SIG-M5 treated with dmso at 0.1 percent for 504 hours (cell line): ENCODE data around the gene KLRD1.
A peak's percentile ranks its signal among the peaks of the same experiment; 100 is the strongest.
"Not testable (repeated sequence)": the region's sequence is repeated elsewhere in the genome, so short reads cannot be mapped to it uniquely, and the experiment has no call there.

Experiments
- DNase-seq: peaks from one replicate; lab custom pipeline; 2025; ENCODE audit not compliant: unreplicated experiment; lab: John Stamatoyannopoulos, UW

Gene KLRD1

DNA sequence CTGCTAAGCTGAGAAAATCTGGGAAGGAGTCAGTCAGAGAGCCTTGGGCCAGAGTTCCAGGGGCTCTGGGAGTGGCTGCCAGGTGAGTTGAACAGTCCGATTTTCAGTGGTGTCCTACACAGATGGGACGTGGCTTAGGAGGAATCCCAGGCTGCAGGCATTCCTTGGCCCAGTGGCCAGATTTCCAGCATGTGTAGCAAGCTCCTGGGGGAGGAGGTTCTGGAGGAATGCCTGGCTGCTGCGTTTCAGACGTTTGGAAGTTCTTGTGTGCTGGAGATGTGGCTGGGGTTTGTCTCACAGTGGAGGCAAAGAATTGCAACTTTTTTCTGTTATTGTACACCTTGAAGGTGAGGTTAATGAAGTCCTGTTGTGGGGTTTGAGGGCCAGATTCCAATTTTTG lies 28.5 kb downstream of the KLRD1 start:
- not testable (repeated sequence) for DNase-seq

DNA sequence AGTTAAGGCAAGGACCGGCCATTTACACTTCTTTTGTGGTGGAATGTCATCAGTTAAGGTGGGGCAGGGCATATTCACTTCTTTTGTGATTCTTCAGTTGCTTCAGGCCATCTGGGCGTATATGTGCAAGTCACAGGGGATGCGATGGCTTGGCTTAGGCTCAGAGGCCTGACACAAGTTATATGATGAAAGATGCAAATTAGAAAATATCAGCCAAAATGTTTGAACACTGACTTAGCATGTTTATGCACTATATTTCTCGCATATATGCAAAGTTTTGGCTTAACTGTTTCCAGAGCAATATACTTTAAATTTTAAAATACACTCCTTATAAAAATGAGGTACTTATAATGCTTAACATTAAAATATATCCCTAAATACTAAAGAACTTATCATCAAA lies 30.8 kb downstream of the KLRD1 start:
- not testable (repeated sequence) for DNase-seq

DNA sequence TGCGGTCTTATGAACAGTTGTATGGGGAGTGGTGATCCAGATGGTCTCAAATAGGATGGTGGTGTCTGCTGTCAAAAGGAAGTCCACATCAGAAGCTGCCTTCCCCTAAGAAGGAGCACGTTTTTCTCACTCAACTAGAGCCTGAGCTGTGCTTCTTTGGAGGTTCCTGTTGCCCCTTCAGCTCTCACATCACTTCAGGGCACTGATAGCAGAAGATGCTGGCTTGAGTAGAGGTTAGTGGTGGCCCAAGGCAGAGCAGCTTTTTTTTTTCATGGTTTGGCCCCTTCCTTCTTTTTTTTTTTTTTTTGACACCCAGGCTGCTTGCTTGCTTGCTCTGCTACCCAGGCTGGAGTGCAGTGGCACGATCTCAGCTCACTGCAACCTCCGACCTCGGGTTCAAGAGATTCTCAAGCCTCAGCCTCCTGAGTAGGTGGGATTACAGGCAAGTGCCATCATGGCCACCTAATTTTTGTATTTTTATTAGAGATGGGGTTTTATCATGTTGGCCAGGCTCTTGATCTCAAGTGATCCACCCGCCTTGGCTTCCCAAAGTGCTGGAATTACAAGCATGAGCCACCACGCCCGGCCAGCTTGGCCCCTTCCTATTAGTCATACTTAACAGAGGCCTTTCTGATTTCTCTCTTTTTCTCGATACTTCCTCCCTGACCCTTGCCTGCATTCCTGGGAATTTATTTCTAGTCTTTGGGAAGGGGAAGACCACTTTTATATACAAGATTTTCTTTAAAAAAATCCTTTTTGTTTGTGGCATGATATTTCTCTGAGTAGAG lies 31.6 kb downstream of the KLRD1 start:
- DNase-seq: no peak

DNA sequence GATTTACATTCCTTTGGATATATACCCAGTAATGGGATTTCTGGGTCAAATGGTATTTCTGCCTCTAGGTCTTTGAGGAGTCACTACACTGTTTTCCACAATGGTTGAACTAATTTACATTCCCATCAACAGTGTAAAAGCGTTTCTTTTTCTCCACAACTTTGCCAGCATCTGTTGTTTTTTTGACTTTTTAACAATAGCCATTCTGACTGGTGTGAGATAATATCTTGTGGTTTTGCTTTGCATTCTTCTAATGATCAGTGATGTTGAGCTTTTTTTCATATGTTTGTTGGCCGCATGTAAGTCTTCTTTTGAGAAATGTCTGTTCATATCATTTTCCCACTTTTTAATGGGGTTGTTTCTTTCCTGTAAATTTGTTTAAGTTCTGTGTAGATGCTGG lies 33.3 kb downstream of the KLRD1 start:
- not testable (repeated sequence) for DNase-seq

DNA sequence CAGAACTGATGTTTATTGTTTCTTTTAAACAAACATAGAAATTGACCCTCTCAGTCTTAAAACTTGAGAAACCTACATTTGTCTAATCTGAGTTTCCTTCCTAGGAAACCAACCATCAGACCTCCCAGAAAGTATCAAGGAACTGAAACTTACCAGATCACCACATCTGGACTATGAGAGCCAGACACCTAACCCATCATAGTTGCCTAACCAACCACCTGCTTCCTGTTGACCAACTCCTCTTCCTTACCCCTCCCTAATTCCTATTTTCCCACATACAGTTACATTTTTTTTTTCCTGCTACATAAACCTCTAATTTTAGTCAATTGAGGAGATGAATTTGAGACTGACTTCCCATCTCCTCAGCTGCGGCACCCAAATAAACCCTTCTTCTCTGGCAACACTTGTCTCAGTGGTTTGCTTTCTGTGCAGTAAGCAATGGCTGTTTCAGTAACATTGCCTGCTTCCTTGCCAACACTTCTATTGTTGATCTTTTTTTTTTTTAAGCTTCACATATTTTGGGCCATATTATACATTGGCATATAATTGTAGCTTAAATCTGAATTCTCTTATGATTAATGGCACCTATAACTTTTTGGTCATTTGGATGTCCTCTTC lies 34.3 kb downstream of the KLRD1 start:
- DNase-seq: peak; percentile 65

DNA sequence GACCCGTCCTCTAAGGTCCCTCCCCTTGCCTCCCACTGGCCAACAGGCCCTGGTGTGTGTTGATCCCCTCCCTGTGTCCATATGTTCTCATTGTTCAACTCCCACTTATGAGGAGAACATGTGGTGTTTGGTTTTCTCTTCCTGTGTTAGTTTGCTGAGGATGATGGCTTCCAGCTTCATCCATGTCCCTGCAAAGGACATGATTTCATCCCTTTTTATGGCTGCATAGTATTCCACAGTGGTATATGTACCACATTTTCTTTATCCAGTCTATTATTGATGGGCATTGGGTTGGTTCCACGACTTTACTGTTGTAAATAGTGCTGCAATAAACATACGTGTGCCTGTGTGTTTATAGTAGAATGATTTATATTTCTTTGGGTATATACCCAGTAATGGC lies 43.8 kb downstream of the KLRD1 start:
- DNase-seq: not testable (repeated sequence)

- no peak for DNase-seq
These were observed 46.4 kb downstream of the KLRD1 start for GRCh38 chr12:10354071-10354470.

- DNase-seq: no peak
These were observed 46.8 kb downstream of the KLRD1 start for GRCh38 chr12:10354502-10354901.

GRCh38 chr12:10358131-10358530 lies 50.5 kb downstream of the KLRD1 start:
- no peak for DNase-seq

DNA sequence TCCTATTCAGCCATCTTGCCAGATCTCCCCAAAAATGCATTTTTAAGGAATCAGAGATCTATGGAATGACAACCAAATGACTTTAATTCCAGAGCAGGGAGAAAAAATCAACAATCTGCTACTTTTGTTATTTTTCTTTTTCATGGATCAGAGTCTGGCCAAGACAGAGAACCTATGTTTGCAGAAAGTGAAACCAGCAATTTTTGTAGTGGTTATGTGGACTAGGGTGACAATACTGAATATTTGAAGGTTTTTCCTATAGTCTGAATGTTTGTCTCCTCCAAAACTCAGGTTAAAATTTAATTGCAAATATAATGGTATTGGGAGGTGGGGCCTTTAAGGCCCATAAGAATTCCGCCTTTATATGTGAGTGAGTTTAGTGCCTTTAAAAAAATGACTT lies 51.3 kb downstream of the KLRD1 start:
- no peak for DNase-seq

DNA sequence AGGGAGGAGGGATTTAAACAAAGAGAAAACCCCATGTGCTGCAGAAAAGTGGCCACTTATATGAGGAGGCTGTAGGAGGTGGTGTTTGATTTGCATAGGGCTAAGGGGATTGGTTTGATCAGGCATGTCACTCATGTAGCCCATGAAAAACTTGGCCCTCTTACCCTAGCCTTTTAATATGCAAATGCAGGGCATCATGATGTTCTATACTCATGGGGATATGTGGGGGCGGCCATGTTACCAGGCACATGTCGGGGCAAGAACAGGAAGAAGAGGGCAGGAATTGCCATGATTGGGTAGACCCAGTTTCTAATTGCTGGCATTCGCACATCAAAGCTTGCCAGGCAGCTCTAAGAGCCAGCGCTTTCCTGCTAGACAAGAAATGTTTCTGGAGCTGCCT lies 53.4 kb downstream of the KLRD1 start:
- no peak for DNase-seq

- no peak for DNase-seq
These were observed 54.0 kb downstream of the KLRD1 start for GRCh38 chr12:10361622-10362021.

GRCh38 chr12:10362325-10362724 lies 54.7 kb downstream of the KLRD1 start:
- DNase-seq: no peak

DNA sequence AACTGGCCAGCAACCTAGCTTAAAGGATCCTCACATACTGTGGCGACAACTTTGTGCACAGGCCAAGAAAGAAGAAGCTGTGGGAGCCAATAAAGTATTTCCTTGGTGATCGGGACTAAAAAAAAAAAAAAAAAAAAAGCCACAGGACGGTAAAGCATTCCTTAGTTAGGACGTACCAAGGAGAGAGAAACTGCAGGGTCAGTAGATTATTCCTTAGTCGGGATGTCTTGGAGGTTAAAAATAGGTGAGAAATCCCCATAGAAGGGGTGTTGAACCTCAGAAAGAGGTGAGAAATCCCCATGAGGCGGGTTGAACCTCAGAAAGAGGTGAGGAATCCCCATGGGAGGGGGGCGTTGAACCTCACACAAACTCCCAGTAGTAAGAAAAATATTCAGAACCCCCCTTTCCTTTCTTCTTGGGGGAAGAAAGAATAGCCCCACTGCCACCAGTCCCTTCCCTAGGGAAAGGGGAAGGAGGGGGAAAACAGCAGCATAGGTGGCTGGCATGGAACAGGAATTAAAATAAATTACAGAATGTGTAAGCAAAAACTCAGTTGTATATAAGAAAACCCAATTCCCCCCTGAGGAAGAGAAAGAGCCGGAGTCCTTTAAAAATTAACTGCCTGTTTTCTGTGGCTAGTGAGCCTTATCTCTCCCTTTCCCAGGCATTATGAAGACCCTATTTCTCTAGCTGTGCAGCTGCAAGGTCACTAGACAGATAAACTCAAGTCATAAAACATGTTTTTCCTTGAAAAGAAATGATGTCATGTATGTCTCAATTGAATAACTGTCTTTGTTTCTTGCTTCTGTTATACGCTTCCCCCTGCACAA lies 55.4 kb downstream of the KLRD1 start:
- no peak for DNase-seq

- DNase-seq: no peak
These were observed 55.9 kb downstream of the KLRD1 start for GRCh38 chr12:10363658-10363913.

- DNase-seq: peak; percentile 30
These were observed 56.5 kb downstream of the KLRD1 start for GRCh38 chr12:10363914-10364814.

GRCh38 chr12:10364815-10365622 lies 57.3 kb downstream of the KLRD1 start:
- DNase-seq: peak; percentile 81

DNA sequence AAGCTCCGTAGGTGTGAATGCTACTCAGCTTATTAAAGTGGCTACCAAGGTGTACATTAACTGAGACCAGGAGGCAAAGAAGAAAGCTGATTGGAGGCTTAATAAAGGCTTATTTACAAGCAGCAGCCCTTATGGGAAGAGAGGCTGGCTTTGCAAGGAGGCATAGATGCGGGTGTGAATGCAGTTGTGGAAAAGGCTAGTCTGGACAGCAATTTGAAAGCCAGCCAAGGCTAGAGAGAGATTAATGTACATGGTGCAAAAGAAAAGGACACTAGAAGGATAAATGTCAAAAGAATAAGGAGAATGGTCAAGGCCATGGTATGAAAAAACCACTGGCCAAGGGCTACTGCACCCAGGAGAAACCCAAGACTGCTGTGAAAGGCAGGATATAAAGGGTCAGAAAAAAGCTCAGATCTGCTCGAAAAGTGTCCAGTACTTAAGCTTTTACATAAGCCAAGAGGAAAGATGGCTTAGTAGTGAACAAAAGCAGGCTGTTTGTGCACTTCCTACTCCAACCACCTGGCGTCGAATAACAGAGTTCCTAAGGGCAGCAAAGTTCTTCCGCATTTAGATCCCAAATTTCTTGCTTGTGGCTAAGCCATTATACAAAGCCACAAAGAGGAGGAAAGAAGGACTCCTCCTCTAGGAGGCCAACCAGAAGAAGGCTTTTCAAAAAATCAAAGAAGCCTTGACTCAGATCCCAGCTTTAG lies 58.2 kb downstream of the KLRD1 start:
- peak; percentile 38 for DNase-seq

- DNase-seq: peak; percentile 73
These were observed 59.2 kb downstream of the KLRD1 start for GRCh38 chr12:10366875-10367274.

DNA sequence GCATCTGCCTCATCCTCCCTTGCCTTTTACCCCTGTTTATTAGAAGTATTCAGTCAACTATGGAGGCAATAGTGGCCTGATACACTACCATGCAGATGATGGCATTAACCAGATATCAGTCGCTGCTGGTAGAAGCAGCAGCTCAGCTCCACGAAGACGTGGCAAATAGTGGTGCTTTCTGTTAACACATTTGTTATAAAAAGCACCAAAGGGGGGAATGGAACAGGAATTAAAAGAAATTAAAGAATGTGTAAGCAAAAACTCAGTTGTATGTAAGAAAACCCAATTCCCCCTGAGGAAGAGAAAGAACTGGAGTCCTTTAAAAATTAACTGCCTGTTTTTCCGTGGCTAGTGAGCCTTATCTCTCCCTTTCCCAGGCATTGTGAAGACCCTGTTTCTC lies 60.0 kb downstream of the KLRD1 start:
- DNase-seq: not testable (repeated sequence)
